GM19467 (cell line): ENCODE results near the gene CAMTA1.
"Not testable (repeated sequence)": the region's sequence is repeated elsewhere in the genome, so short reads cannot be mapped to it uniquely, and the experiment has no call there.

Experiments used
- ATAC-seq: cut with Tn5 transposase; IDR thresholded peaks from one replicate; pipeline ENCODE4 v1.9.1; 2021; ENCODE audit warnings: mild to moderate bottlenecking, moderate library complexity; ENCODE audit not compliant: unreplicated experiment

The CAMTA1 gene

DNA sequence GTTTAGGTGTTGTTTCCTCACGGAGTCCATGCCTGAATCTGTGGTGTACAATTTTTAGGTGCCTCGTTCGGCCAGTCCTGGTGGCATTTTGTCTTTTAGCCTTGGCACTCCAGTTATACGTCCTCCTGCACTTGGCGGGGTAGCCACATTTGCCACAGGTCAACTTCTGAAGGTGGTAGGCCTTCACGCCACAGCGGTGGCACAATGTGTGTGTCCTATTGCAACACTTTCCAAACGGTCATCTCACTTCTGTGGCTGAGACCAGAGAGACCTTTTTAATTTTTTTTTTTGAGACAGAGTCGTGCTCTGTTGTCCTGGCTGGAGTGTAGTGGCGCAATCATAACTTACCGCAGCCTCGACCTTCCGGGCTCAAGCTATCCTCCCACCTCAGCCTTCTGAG lies 49.1 kb downstream of the CAMTA1 start:
- ATAC-seq: no peak

DNA sequence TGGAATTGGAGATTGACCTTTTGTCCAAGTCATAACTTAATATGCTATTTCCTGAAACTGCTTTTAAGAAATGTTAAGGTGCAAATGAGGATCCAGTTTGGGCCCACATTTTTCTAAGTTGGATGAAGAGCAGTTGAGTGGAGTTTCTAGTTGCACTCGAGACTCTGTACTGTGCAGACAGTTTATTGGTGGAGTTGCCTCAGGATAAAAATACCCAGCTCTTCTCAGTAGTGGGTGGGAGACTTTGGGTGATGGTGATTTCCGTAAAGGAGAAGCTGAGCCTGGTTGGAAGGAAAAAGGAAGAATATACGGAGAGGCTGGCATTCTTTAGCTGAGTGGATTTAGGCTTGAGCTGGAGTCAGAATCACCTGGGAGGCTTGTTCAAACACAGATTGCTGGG lies 49.9 kb downstream of the CAMTA1 start:
- no peak for ATAC-seq

DNA sequence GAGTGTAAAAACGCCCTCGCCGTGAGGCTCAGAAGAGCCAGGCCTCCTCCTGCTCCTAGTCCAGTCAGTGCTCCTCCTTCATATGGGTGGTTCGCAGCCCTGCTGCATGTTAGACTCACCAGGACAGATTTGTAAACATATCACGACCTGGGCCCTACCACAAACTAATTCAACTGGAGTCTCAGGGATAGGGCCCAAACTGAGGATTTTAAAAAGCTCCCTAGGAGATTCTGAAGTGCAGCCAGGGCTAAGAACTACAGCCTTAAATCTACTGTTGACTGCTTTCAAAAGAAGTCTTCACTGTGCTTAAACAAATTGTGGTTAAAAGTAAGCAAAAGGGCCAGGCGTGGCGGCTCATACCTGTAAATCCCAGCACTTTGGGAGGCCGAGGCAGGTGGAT lies 57.0 kb downstream of the CAMTA1 start:
- no peak for ATAC-seq

DNA sequence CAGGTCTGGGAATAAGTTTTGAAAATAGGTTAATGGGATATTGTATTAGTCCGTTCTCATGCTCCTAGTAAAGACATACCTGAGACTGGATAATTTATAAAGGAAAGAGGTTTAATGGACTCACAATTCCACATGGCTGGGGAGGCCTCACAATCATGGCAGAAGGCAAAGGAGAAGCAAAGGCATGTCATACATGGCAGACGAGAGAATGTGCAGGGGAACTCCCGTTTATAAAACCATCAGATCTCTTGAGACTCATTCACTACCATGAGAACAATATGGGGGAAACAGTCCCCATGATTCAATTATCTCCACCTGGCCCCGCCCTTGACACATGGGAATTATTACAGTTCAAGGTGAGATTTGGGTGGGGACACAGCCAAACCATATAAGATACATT lies 60.5 kb downstream of the CAMTA1 start:
- not testable (repeated sequence) for ATAC-seq

DNA sequence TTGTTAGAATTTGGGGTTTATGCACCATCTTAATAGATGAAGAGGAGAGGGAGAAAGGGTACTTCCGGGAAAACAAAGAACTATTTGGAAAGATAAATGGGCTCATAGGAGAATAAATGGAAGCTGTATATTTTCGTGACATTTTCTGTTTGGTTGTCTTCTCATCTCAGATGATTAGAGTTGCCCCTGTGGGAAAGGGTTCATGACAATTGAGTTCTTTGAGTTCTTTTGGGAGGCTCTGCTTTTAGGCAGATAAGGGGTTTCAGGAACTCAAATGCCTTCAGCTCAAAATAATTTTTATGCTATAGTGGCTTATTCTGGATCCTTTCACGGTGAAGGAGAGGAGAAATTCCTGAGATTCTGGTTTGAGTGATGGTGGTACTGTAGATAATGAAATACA lies 63.6 kb downstream of the CAMTA1 start:
- no peak for ATAC-seq

DNA sequence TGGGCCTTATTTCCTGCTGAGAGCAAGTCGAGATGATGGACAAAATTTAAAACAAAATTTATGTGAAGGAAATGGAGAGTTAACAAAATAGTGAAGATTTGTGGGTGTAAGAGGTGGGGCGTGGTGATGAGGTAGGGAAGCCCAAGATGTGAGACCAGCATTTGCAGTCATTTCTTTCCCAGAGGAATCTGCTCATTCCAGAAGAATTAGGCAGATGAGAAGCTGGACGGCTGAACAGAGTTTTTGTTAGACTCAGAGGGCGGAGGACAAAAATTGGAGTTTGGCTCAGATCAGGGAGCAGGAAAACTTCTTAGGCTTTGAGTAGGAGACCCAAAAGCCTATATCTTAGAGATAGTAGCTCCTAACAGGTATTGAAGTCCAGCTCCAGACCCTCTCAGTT lies 65.3 kb downstream of the CAMTA1 start:
- no peak for ATAC-seq

DNA sequence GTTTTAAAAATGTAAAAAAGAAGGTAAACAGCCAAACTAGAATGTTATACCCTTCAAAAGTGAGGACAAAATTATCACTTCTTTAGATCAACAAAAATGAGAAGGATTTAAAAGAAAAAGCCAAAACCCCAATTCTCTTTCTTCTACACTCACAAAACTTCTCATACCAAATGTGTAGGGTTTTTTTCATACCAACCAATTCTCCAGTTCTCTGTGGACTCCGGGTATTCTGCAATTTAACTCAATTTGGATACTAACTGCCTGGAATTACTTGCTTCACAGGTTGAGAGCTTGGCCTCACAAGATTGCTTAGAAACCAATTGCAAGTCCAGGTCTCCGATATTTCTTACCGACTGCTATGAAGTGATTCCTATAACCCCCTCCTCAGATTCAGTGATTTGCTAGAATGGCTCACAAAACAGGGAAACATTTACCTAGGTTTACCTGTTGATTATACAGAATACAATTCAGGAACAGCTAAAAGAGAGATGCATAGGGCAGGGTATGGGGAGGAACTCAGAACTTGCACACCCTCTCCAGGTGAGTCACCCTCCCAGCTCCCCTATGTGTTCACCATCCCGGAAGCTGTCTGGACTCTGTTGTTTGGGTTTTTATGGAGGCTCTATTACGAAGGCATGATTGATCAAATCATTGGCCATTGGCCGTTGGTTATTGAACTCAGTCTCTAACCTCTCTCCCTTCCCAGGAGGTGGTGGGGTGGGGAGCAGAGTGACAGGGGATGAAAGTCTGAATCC lies 67.1 kb downstream of the CAMTA1 start:
- no peak for ATAC-seq

DNA sequence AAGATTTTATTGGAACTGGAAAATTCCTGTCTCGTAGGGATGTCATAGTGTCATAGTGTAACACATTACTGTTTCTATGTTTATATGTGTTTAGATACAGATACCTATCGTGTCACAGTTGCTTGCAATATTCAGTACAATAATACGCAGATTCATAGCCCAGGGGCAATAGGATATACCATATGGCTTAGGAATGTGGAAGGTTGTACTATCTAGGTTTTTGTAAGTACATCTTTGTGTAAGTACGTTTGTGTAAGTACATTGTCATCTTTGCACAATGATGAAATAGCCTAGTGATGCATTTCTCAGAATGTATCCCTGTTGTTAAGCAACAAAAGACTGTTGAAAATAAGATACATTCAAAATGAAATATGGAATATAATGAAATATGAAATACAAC lies 68.9 kb downstream of the CAMTA1 start:
- no peak for ATAC-seq

DNA sequence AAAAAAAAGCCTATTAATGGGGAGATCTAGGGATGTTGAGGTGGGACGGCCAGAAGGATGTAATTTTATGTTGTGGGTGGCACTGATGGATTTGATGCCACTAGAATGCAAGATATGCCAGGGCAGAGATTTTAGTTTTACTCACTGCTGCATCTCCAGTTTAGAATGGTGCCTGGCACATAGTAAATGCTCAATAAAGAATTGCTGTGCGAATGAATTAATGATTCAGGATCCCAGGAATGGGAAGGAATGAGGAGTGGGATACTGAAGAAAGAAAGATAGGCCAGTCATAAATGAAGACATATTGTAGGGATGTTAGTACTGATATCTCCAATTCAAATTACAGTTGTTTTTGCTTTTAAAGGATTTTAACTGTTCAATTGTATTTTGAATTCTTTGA lies 72.6 kb downstream of the CAMTA1 start:
- ATAC-seq: no peak

DNA sequence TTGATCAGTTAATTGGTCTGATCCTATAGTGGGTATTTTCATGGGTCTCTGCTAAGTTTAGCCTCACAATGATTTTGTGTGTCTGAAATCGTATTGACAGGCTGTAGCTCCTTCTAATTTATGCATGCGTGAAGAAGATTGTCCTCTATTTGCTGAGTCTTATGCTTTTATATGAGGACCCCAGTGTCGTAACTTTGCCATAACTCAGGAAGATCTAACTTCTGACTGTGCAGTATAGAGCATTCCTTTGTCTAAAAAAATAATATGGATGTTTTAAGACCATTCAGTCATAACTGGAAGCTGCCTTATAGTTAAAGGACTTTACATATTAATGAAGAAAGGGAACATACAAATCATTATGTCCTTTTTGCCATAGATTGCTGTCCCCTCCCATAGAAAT lies 73.3 kb downstream of the CAMTA1 start:
- no peak for ATAC-seq

DNA sequence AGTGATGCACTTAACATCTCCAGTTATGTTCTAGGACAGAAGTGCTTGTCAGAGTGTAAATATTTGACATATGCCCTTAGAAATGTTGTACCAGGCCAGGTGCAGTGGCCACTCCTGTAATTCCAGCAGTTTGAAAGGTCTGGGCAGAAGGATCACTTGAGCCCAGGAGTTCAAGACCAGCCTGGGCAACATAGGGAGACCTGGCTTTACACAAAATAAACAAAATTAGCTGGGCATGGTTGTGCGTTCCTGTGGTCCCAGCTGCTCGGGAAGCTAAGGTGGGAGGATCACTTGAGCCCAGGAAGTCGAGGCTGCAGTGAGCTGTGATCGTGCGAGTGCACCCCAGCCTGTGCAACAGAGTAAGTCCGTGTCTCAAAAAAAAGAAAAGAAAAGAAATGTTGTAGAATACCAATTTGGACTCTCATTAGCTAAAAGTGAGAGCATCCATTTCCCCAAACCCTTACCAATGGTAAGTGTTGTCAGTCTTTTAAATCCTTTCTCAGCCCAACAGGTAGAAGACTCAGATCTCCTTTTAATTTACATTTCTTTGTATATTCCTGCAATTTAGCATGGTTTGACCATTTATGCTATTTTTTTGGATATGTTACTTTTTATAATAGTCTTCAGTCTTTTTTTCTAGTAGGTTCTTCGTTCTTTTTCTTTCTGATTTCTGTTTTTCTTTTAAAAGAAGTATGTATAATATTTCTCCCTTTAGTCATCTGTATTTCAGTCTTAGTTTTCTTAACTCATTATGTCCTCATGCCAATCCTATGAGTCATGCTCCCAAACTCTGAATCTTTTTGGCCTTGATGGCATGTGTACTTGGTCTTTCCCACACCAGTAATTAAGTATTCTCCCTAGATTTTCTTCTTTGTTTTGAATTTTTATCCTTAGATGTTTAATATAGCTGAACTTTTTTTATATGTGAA lies 74.4 kb downstream of the CAMTA1 start:
- ATAC-seq: no peak

DNA sequence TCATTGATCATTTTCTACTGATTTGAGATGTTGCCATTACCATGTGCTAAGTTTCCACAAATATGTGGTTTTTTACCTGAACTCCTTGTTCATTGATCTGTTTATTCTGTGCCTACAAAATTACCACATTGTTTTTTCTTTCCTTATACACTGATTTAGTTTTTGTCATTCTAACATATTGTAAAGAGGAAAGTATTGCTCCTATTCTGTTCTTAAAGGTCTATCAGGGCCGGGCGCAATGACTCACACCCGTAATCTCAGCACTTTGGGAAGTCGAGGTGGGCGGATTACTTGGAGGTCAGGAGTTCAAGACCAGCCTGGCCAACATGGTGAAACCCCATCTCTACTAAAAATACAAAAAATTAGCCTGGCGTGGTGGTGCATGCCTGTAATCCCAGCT lies 75.1 kb downstream of the CAMTA1 start:
- no peak for ATAC-seq

DNA sequence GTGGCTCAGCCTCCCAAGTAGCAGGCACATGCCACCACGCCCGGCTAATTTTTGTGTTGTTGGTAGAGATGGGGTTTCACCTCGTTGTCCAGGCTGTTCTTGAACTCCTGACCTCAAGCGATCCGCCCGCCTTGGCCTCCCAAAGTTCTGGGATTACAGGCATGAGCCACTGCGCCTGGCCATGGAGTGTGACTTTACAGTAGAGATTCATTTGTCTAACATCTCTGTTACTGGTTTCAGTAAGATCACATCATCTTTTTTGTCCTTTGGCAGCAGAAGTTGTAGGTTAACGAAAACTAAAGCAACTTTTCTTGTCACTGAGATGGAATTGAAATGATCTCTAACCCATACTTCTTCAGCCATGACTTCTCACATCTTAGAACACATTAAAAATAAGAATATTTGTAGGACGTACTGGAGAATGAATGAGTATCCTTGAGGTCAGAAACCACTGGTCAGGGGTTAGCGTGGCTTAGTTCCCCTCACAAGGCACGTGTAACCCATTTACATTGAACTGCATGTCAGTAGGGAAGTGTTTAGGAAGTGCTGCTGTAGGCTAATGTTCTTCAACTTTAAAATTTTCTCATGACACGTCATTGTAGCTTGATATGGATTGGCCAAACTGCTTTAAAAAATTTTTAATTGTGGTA lies 75.9 kb downstream of the CAMTA1 start:
- ATAC-seq: no peak

DNA sequence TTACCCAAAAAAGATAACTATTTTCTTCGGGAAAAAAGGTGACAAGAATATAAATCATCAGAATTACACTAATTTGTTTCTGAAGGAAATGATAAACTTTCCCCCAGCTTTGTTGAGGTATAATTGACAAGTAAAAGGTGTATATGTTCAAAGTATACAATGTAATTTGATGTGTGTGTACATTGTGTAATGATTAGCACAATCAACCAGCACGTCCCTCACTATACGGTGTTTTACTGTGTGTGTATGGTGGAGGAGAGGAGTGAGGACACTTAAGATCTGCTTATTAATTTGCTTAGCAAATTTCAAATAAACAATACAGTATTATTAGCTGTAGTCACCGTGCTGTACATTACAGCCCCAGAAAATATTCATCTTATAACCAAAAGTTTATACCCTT lies 77.7 kb downstream of the CAMTA1 start:
- ATAC-seq: no peak

DNA sequence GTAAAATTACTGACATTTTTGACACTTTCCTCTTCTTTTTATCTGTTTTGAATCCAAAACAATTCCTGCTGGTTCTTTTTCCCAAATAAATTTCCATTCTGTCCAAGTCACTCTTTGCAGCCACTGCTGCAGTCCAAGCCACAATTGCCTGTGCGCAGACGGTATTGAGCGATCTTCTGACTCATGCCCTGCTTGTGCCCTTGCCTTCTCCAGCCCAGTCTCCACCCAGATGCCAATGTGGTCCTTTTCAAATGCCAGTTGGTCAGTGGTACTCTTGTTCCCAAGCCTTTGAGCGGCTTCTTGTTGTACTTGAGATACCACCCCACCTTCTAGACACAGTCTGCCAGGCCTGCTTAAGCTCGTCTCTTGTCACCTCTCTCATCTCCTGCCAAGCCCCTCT lies 78.9 kb downstream of the CAMTA1 start:
- ATAC-seq: no peak

DNA sequence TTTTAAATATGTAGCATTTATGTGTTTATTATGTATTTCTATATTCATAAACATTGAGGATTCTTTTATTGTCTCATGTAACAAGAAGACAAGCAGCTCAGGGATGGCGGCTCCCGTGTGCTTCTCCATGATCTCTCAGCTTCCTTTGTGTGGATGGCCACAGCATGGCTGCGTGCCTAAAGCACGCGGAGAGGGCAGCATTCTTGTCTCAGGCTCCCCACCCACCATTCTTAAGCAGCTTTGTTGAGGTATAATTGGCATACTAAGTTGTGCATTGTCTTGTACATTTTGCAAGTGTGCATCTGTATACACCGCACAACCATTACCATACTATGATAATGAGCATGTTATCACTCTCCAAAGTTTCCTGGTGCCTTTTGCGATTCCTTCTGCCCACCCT lies 81.6 kb downstream of the CAMTA1 start:
- no peak for ATAC-seq

DNA sequence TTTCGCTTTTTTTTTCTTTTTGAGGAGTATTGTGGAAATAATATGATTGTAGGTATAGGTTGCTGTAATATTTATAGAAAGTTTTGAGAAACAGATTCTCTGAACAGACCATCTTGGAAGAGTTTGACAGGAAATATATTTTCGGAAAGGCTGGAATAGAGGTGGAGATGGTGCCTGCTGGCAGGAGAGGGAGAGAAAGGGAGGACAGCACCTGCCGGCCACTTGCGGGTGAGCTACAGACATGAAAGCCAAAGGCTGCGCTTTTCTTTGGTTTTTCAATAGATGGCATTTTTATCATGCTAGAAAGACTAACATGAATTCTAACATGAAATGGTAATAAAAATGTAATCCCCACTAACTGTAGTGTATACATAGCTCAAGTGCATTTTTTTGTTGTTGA lies 82.1 kb downstream of the CAMTA1 start:
- no peak for ATAC-seq

DNA sequence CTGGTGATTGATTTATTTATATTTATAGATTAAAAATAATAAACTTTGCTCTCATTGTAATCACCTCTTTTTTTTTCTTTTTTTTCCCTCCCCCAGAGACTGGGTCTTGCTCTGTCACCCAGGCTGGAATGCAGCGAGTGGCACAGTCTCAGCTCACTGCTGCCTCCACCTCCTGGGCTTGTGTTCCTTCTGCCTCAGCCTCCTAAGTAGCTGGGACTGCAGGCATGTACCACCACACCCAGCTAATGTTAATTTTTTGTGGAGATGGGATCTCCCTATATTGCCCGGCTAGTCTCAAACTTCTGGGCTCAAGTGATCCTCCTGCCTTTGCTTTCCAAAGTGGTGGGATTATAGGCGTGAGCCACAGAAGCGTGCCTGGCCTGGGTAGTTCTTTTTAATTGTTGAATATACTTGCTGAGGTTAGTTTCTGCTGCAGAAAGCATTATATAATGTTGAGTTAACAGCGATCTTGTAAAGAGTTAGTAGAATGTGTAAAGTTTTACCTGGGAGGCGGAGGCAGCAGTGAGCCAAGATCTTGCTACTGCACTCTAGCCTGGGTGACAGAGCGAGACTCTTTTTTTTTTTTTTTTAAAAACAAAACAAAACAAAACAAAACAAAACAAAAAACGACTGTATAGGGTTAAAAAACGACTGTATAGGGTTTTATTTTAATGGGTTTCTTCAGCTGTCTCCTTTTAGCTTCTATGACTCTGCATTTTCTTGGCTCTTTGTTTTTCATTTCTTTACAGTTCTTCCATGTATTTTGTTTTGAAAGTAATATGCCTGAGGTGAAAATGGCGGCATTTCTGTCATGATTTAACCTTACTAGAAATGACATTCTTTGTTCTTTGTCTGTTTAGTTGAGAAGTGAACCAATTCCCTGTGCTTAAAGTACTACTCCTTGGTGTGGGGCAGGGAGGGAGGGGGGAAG lies 82.7 kb downstream of the CAMTA1 start:
- ATAC-seq: no peak

DNA sequence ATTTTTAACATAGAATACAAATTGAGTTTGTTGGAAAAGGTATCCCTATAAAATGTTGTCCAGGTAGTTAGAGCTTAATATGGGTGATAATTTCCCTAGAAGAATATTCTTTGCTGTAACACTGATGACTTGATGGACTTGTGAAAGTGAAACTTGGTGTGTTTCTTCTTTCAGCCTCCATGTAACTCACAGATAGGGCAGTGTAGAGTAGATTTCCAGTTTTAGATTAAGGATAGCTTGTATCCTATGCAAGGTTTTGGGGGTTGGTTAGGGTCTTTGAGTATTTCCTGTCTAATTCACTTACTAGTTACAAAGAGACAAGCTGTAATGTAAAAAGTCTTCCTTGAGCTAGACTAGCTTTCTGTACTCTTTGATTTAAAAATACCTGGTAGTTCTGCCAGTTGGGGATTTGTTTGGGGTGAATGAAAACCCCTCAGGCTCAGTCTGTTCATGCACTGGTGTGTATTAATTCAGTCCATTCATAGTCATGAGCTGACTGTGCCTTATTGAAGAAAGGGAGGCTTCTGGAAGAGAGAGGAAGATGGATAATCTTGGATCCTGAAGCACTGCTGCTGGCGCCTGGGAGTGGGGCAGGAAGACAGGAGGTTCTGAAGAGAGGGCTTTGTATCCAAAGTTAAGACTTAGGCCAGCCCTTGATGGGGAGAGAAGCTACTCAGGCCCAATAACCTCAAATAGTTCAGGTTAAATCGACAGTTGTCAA lies 83.6 kb downstream of the CAMTA1 start:
- ATAC-seq: no peak

DNA sequence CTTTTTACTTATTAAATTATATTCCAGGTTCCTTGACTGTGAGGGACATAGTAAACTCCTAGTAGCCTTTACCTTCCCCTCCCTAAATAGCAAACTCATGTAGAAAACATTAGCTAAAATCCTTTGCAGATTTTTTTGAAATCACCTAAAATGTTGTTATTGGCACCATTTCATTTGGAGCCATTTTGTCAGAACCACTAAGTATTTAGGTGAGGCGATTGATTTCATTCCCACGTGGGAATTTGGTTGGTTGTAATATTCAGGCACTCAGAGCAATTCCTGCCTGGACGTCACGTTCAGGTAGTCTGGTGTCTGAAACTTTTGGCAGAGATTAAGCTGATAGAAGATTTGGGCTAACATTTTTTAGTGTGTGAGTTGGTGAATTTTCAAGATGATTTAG lies 84.3 kb downstream of the CAMTA1 start:
- no peak for ATAC-seq
